Smooth muscle cell (in vitro differentiated cells): ENCODE measurements around the gene KPNA6. TPM values are rescaled to one million over a fixed set of nuclear protein-coding genes. Genes with fewer than 3 reads are reported as not detected.
A peak's percentile ranks its signal among the peaks of the same experiment; 100 is the strongest.
"Not testable (repeated sequence)": the region's sequence is repeated elsewhere in the genome, so short reads cannot be mapped to it uniquely, and the experiment has no call there.

Experiments
- DNase-seq: peaks from one replicate; lab custom pipeline; 2025; ENCODE audit not compliant: unreplicated experiment; lab: John Stamatoyannopoulos, UW
- H2AFZ ChIP-seq: fragments of 200-600 bp; sonication (generic); 2 replicates; pipeline ENCODE4 v1.6.0; 2016; ENCODE audit warnings: antibody characterized with exemption, low read depth, mild to moderate bottlenecking
- H3F3A ChIP-seq: fragments of 200-600 bp; sonication (generic); 2 replicates; pipeline ENCODE4 v1.6.0; 2017; ENCODE audit warnings: antibody characterized with exemption, low read depth
- H3K27ac ChIP-seq: fragments of 200-600 bp; sonication (generic); 2 replicates; pipeline ENCODE4 v1.5.1; 2016; ENCODE audit warnings: low read depth, mild to moderate bottlenecking
- H3K27me3 ChIP-seq: fragments of 200-600 bp; sonication (generic); 2 replicates; pipeline ENCODE4 v1.6.1; 2016; ENCODE audit warnings: low read depth, mild to moderate bottlenecking
- H3K36me3 ChIP-seq: fragments of 200-600 bp; sonication (generic); 2 replicates; pipeline ENCODE4 v1.5.1; 2016; ENCODE audit warnings: low read depth
- H3K4me1 ChIP-seq: fragments of 200-600 bp; sonication (generic); 2 replicates; pipeline ENCODE4 v1.5.1; 2016; ENCODE audit warnings: low read depth
- H3K4me2 ChIP-seq: fragments of 200-600 bp; sonication (generic); 2 replicates; pipeline ENCODE4 v1.6.0; 2016; ENCODE audit warnings: mild to moderate bottlenecking
- H3K4me3 ChIP-seq: fragments of 200-600 bp; sonication (generic); 2 replicates; pipeline ENCODE4 v1.5.1; 2016; ENCODE audit warnings: mild to moderate bottlenecking
- H3K79me2 ChIP-seq: fragments of 200-600 bp; sonication (generic); 2 replicates; pipeline ENCODE4 v1.6.0; 2016; ENCODE audit warnings: low read depth, mild to moderate bottlenecking
- H3K9ac ChIP-seq: fragments of 200-600 bp; sonication (generic); 2 replicates; pipeline ENCODE4 v1.6.0; 2016; ENCODE audit warnings: low read depth
- H3K9me3 ChIP-seq: fragments of 200-600 bp; sonication (generic); replicated peaks from 2 replicates; pipeline ENCODE4 v1.5.1; 2016; ENCODE audit warnings: low read depth
- H4K20me1 ChIP-seq: fragments of 200-600 bp; sonication (generic); 2 replicates; pipeline ENCODE4 v1.6.0; 2016; ENCODE audit warnings: low read depth
- WGBS: methylation state at CpG from one replicate; pipeline ENCODE4 v1.1.7; 2016; ENCODE audit warnings: low lambda C conversion rate; 5-methylcytosine and 5-hydroxymethylcytosine counted together
- polyA plus RNA-seq: library from polyadenylated mRNA; unstranded; fragments of >200 nt; fragmentation: Nextera tagmentation; extraction: Ambion mirVana; gene quantifications from 2 replicates; pipeline ENCODE4 v1.2.1, GENCODE V29; 2016
- total RNA-seq: library from RNA; depleted of rRNA; stranded (reverse); fragments of >200 nt; gene quantifications from 2 replicates; pipeline ENCODE4 v1.2.3, GENCODE V29; 2014
- TF ChIP-seq, protein P1 (sequence below): fragments of 200-600 bp; sonication (generic); IDR thresholded peaks from 2 replicates; pipeline ENCODE4 v1.5.1; 2017; ENCODE audit warnings: borderline replicate concordance, mild to moderate bottlenecking, antibody characterized with exemption; ENCODE audit not compliant: insufficient read depth, poor library complexity, severe bottlenecking

The KPNA6 gene
- total and polyA plus RNA-seq, 2 experiments from 2014 or later = 29.1 to 35.8 TPM

DNA sequence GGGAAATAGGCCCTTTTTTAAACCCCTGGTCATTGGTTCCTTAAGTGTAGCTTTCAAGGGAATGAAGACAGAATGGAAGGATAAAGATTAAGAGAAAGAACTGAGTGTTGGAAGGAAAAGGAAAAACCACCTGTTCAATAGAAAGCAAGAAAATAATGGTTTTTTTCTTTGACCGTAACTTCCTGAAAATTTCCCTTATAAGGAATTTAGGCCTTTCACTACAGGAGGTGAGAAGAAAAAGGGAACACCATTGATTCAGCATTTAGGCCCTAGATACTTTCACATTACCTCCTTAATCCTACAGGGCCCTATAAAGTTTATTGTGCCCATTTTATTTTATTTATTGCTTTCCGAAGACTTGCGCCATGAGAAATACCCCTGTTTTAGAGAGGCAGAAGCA is 18.9 kb downstream of the KPNA6 start:
- Histone ChIP-seq H3K79me2 (peaks cover 99% of the 10 kb centered on the region), H3K4me2 (no peak overlapping the region), H3K4me3 (no peak overlapping the region), H3K9ac (no peak overlapping the region), H3K9me3 (no peaks in the 10 kb centered on the region), H4K20me1 (peaks cover 95% of the 10 kb centered on the region), H3K4me1 (peaks cover 7% of the 10 kb centered on the region), H2AFZ (no peak overlapping the region), H3K27ac (no peak overlapping the region), H3K36me3 (no peaks in the 10 kb centered on the region), H3F3A (no peaks in the 10 kb centered on the region), H3K27me3 (no peaks in the 10 kb centered on the region)
- TF ChIP-seq, protein P1, sequence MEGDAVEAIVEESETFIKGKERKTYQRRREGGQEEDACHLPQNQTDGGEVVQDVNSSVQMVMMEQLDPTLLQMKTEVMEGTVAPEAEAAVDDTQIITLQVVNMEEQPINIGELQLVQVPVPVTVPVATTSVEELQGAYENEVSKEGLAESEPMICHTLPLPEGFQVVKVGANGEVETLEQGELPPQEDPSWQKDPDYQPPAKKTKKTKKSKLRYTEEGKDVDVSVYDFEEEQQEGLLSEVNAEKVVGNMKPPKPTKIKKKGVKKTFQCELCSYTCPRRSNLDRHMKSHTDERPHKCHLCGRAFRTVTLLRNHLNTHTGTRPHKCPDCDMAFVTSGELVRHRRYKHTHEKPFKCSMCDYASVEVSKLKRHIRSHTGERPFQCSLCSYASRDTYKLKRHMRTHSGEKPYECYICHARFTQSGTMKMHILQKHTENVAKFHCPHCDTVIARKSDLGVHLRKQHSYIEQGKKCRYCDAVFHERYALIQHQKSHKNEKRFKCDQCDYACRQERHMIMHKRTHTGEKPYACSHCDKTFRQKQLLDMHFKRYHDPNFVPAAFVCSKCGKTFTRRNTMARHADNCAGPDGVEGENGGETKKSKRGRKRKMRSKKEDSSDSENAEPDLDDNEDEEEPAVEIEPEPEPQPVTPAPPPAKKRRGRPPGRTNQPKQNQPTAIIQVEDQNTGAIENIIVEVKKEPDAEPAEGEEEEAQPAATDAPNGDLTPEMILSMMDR = no peak
- no peak for DNase-seq
- 100% methylated on average over 3 of the region's 3 CpGs for WGBS

DNA sequence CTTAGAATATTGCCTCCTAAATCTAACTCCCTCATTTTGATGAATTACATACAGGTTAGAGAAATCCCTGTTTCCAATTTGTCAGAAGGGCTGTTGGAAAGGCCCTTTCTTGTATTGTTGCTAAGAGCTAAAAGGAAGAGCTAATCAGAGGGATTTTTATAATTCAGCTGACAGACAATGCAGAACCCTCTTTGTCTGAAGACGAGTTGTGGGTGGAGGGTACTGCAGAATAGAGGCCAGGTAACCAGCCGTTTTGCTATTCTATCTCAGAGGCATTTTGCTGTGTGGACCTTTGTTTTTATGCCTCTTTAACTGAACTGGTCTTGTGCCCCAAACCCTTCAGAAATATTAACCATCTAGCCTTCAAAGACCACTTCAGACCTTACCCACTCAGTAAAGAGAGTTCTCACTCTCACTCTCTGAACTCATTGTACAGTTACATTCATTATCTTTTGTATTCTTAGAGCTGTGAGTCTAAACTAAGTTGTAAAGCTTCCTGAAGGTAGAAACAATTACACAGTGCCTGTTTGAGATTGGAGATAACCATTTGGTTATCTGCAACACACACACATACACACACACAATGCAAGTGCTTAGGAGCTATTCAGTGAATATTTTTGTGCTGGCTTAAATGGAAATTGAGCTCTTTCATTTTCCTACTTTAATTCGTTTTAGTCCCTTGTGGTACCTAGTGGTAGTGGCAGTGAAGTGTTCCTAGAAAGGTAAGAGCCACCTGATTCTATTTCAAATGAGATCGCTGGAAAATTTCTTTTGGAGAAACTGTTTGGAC is 19.7 kb downstream of the KPNA6 start:
- no peak for DNase-seq
- peaks cover 94% of the 10 kb centered on the region for H4K20me1 ChIP-seq
- peaks cover 7% of the 10 kb centered on the region for H3K4me1 ChIP-seq
- no peak overlapping the region for H3K4me3 ChIP-seq
- no peak overlapping the region for H2AFZ ChIP-seq
- H3K4me2 ChIP-seq = no peak overlapping the region
- TF ChIP-seq, protein P1 = no peak
- WGBS = 72% methylated on average over 4 of the region's 4 CpGs
- no peaks in the 10 kb centered on the region for H3K9me3 ChIP-seq
- peaks cover 98% of the 10 kb centered on the region for H3K79me2 ChIP-seq
- no peaks in the 10 kb centered on the region for H3F3A ChIP-seq
- no peak overlapping the region for H3K27ac ChIP-seq
- H3K36me3 ChIP-seq = no peaks in the 10 kb centered on the region
- H3K9ac ChIP-seq = no peak overlapping the region
- H3K27me3 ChIP-seq = no peaks in the 10 kb centered on the region

DNA sequence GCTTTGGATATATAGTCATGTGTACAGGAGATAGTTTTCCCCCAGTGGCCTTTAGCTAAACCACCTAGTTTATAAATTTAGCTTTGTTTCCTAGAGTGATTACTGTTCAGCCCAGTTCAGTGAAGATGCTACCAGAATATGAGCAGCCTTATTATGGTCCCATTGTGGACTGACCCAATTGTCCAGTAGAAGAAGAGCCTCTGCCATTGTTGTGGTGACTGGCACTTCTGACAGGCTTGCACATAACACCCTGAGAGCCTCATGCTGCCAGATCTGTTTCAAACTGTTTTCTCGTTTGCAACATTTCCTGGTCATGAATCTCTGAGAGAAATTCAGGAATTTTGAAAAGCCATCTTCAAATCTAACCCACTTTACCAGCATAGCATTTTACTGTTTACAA is 20.6 kb downstream of the KPNA6 start:
- 91% methylated on average over 1 of the region's 1 CpG for WGBS
- Histone ChIP-seq H3K4me3 (no peak overlapping the region), H3K9ac (no peak overlapping the region), H3K36me3 (no peaks in the 10 kb centered on the region), H3K27me3 (no peaks in the 10 kb centered on the region), H4K20me1 (peaks cover 93% of the 10 kb centered on the region), H3K4me1 (peaks cover 7% of the 10 kb centered on the region), H2AFZ (no peak overlapping the region), H3F3A (no peaks in the 10 kb centered on the region), H3K4me2 (no peak overlapping the region), H3K27ac (peak overlapping the region; percentile 24), H3K9me3 (no peaks in the 10 kb centered on the region), H3K79me2 (peaks cover 89% of the 10 kb centered on the region)
- TF ChIP-seq, protein P1 = no peak
- DNase-seq = no peak

DNA sequence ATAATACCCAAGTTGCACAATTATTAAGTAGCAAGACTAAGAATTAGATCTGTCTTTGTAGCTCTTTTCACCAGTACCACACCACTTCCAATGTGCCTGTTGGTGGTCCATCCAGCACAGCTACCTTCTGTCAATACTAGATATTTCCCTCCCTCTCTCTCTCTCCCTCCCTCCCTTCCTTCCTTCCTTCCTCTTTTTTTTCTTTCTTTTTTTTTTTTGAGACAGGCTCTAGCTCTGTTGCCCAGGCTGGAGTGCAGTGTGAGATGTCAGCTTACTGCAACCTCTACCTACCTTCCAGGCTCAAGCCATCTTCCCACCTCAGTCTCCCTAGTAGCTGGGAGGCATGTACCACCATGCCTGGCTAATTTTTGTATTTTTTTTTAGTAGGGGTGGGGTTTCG is 21.1 kb downstream of the KPNA6 start:
- Histone ChIP-seq H3K4me2 (no peak overlapping the region), H3K27ac (peak overlapping the region; percentile 24), H4K20me1 (peaks cover 93% of the 10 kb centered on the region), H3K4me3 (no peak overlapping the region), H3K4me1 (peaks cover 7% of the 10 kb centered on the region), H3K27me3 (no peaks in the 10 kb centered on the region), H3K36me3 (no peaks in the 10 kb centered on the region), H3K79me2 (peaks cover 89% of the 10 kb centered on the region), H2AFZ (no peak overlapping the region), H3F3A (no peaks in the 10 kb centered on the region), H3K9me3 (no peaks in the 10 kb centered on the region), H3K9ac (no peak overlapping the region)
- 100% methylated on average over 1 of the region's 1 CpG for WGBS
- TF ChIP-seq, protein P1 = no peak
- no peak for DNase-seq

DNA sequence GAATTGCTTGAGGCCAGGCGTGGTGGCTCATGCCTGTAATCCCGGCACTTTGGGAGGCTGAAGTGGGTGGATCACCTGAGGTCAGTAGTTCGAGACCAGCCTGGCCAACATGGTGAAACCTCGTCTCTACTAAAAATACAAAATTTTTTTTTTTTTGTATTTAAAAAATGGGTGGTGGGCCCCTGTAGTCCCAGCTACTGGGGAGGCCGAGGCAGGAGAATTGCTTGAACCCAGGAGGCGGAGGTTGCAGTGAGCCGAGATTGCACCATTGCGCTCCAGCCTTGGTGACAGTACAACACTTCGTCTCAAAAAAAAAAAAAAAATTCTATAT is 26.1 kb downstream of the KPNA6 start:
- H3K4me2 ChIP-seq = not testable (repeated sequence)
- WGBS = 95% methylated on average over 9 of the region's 9 CpGs

More for the DNA sequence above, 26.1 kb downstream of the KPNA6 start:
- H2AFZ ChIP-seq, DNase-seq, H3K27me3 ChIP-seq, H3K36me3 ChIP-seq, H3K9ac ChIP-seq, H3F3A ChIP-seq, H3K9me3 ChIP-seq, H3K4me3 ChIP-seq, H3K4me1 ChIP-seq: not testable (repeated sequence)
- Histone ChIP-seq H3K79me2 (peaks cover 89% of the 10 kb centered on the region), H3K27ac (peak overlapping the region; percentile 84), H4K20me1 (peaks cover 90% of the 10 kb centered on the region)
